ENCODE measurements around the gene LRRD1. TPM values are rescaled to one million over a fixed set of nuclear protein-coding genes. Genes with fewer than 3 reads are reported as not detected.

Gene LRRD1
- total and polyA plus RNA-seq, 2 of the 13 experiments (the other 11 are each of a cell fraction or from before 2014, with no cell fraction given) = 0.03 TPM; not detected in 1

- TF ChIP-seq, protein P1, sequence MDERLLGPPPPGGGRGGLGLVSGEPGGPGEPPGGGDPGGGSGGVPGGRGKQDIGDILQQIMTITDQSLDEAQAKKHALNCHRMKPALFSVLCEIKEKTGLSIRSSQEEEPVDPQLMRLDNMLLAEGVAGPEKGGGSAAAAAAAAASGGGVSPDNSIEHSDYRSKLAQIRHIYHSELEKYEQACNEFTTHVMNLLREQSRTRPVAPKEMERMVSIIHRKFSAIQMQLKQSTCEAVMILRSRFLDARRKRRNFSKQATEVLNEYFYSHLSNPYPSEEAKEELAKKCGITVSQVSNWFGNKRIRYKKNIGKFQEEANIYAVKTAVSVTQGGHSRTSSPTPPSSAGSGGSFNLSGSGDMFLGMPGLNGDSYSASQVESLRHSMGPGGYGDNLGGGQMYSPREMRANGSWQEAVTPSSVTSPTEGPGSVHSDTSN (CRISPR knock-in tag; IDR thresholded peaks at IDR 0.05) = peak; percentile 23; the same call in 1 of the 2 replicates
- TF ChIP-seq RFX5 (IDR thresholded peaks at IDR 0.05; ENCODE audit: low read depth, low read length) = no peak
- TF ChIP-seq ZNF737 (CRISPR knock-in tag; IDR thresholded peaks at IDR 0.05; ENCODE audit: borderline replicate concordance) = no peak
- TF ChIP-seq ZFP36 (IDR thresholded peaks at IDR 0.05; ENCODE audit: borderline replicate concordance, low read depth, low read length, partially characterized antibody) = no peak
- TF ChIP-seq ATAD3A (CRISPR knock-in tag; IDR thresholded peaks at IDR 0.05) = no peak
- TF ChIP-seq ZUFSP (CRISPR knock-in tag; IDR thresholded peaks at IDR 0.05; ENCODE audit: borderline replicate concordance) = no peak
- TF ChIP-seq PITX1 (CRISPR knock-in tag; IDR thresholded peaks at IDR 0.05) = peak; percentile 68
- TF ChIP-seq MED13 (CRISPR knock-in tag; IDR thresholded peaks at IDR 0.05) = peak; percentile 73; the same call in 1 of the 2 replicates
- TF ChIP-seq ZNF446 (CRISPR knock-in tag; IDR thresholded peaks at IDR 0.05) = no peak
- TF ChIP-seq ZNF335 (CRISPR knock-in tag; IDR thresholded peaks at IDR 0.05) = peak; percentile 19; the same call in 1 of the 2 replicates
- no peak for TF ChIP-seq TRIM24 (CRISPR knock-in tag; IDR thresholded peaks at IDR 0.05)
- TF ChIP-seq ZNF616 (CRISPR knock-in tag; IDR thresholded peaks at IDR 0.05; ENCODE audit: low read depth) = no peak
- TF ChIP-seq NCOA1 (CRISPR knock-in tag; IDR thresholded peaks at IDR 0.05) = no peak
- TF ChIP-seq ATF7 (IDR thresholded peaks at IDR 0.05) = no peak
- TF ChIP-seq ATF7 (CRISPR knock-in tag; IDR thresholded peaks at IDR 0.05) = peak; percentile 88
- TF ChIP-seq ZNF605 (CRISPR knock-in tag; IDR thresholded peaks at IDR 0.05) = peak; percentile 90
- no peak for TF ChIP-seq SOX6 (IDR thresholded peaks at IDR 0.05)
- peak; percentile 67 for TF ChIP-seq SOX6 (CRISPR knock-in tag; IDR thresholded peaks at IDR 0.05)
- TF ChIP-seq, protein P2, sequence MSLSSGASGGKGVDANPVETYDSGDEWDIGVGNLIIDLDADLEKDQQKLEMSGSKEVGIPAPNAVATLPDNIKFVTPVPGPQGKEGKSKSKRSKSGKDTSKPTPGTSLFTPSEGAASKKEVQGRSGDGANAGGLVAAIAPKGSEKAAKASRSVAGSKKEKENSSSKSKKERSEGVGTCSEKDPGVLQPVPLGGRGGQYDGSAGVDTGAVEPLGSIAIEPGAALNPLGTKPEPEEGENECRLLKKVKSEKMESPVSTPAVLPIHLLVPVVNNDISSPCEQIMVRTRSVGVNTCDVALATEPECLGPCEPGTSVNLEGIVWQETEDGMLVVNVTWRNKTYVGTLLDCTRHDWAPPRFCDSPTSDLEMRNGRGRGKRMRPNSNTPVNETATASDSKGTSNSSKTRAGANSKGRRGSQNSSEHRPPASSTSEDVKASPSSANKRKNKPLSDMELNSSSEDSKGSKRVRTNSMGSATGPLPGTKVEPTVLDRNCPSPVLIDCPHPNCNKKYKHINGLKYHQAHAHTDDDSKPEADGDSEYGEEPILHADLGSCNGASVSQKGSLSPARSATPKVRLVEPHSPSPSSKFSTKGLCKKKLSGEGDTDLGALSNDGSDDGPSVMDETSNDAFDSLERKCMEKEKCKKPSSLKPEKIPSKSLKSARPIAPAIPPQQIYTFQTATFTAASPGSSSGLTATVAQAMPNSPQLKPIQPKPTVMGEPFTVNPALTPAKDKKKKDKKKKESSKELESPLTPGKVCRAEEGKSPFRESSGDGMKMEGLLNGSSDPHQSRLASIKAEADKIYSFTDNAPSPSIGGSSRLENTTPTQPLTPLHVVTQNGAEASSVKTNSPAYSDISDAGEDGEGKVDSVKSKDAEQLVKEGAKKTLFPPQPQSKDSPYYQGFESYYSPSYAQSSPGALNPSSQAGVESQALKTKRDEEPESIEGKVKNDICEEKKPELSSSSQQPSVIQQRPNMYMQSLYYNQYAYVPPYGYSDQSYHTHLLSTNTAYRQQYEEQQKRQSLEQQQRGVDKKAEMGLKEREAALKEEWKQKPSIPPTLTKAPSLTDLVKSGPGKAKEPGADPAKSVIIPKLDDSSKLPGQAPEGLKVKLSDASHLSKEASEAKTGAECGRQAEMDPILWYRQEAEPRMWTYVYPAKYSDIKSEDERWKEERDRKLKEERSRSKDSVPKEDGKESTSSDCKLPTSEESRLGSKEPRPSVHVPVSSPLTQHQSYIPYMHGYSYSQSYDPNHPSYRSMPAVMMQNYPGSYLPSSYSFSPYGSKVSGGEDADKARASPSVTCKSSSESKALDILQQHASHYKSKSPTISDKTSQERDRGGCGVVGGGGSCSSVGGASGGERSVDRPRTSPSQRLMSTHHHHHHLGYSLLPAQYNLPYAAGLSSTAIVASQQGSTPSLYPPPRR (CRISPR knock-in tag; IDR thresholded peaks at IDR 0.05; ENCODE audit: borderline replicate concordance) = peak; percentile 64
- peak; percentile 97 for TF ChIP-seq ZNF615 (CRISPR knock-in tag; IDR thresholded peaks at IDR 0.05; ENCODE audit: borderline replicate concordance)
- peak; percentile 72 for TF ChIP-seq SNAPC2 (CRISPR knock-in tag; IDR thresholded peaks at IDR 0.05)
- peak; percentile 40; the same call in 1 of the 2 replicates for TF ChIP-seq ZNF782 (CRISPR knock-in tag; IDR thresholded peaks at IDR 0.05; ENCODE audit: borderline replicate concordance)
These were observed 44.5 kb downstream of the LRRD1 start, which contains the start of gene CYP51A1 (continued) for GRCh38 chr7:92134271-92135051.

Measured in HepG2 (cell line).